Osteoblast (primary cell): ENCODE data around the gene EGFR. TPM values are rescaled to one million over a fixed set of nuclear protein-coding genes. Genes with fewer than 3 reads are reported as not detected.

Source experiments
- DNase-seq: peaks from one replicate; pipeline ENCODE4 v3.0.0; 2011; ENCODE audit warnings: low spot score, mixed read lengths; ENCODE audit not compliant: insufficient read length; ENCODE audit errors: missing footprints
- H2AFZ ChIP-seq: 2 replicates; pipeline ENCODE4 v1.6.0; 2011; ENCODE audit warnings: mild to moderate bottlenecking, low read length
- H3K27ac ChIP-seq: 2 replicates; pipeline ENCODE4 v1.5.1; 2011; ENCODE audit warnings: mild to moderate bottlenecking, low read depth, low read length, moderate library complexity
- H3K27me3 ChIP-seq: 2 replicates; pipeline ENCODE4 v1.6.0; 2012; ENCODE audit warnings: mild to moderate bottlenecking, control low read depth, inconsistent platforms, low read length, moderate library complexity; ENCODE audit not compliant: insufficient read depth
- H3K36me3 ChIP-seq: 2 replicates; pipeline ENCODE4 v1.5.1; 2011; ENCODE audit warnings: mild to moderate bottlenecking, low read length, control low read depth, moderate library complexity; ENCODE audit not compliant: insufficient read depth
- H3K4me1 ChIP-seq: 2 replicates; pipeline ENCODE4 v1.5.1; 2011; ENCODE audit warnings: mild to moderate bottlenecking, low read length, control low read depth, moderate library complexity; ENCODE audit not compliant: insufficient read depth
- H3K4me2 ChIP-seq: 2 replicates; pipeline ENCODE4 v1.6.0; 2011; ENCODE audit warnings: mild to moderate bottlenecking, low read length; ENCODE audit not compliant: insufficient read depth
- H3K4me3 ChIP-seq: fragments of 200-600 bp; sonication (generic); 3 replicates; pipeline ENCODE4 v1.5.1; 2012; ENCODE audit warnings: mild to moderate bottlenecking, low read length, inconsistent platforms; ENCODE audit not compliant: insufficient read depth
- H3K79me2 ChIP-seq: 2 replicates; pipeline ENCODE4 v1.6.0; 2012; ENCODE audit warnings: mild to moderate bottlenecking, low read length, control low read depth, inconsistent platforms; ENCODE audit not compliant: insufficient read depth
- H3K9me3 ChIP-seq: 2 replicates; pipeline ENCODE4 v1.5.1; 2011; ENCODE audit warnings: low read depth, low read length, control low read depth
- H4K20me1 ChIP-seq: 2 replicates; pipeline ENCODE4 v1.6.0; 2012; ENCODE audit warnings: mild to moderate bottlenecking, low read length, control low read depth; ENCODE audit not compliant: insufficient read depth
- CTCF ChIP-seq: IDR thresholded peaks from 2 replicates; pipeline ENCODE4 v1.5.1; 2011; ENCODE audit warnings: mild to moderate bottlenecking, low read depth, low read length, moderate library complexity; ENCODE audit errors: extremely low read depth
- total RNA-seq: library from RNA; depleted of rRNA; stranded (reverse); fragments of >200 nt; gene quantifications from 2 replicates; pipeline ENCODE4 v1.2.3, GENCODE V29; 2012

EGFR gene
- total RNA-seq, 1 donor, result 104 TPM

- no peak for TF ChIP-seq CTCF
- Histone ChIP-seq H3K36me3 (peaks cover 3% of the 10 kb centered on the region), H3K4me3 (no peak overlapping the region), H3K9me3 (no peaks in the 10 kb centered on the region), H3K27ac (no peak overlapping the region), H3K27me3 (no peaks in the 10 kb centered on the region), H3K79me2 (no peaks in the 10 kb centered on the region), H3K4me2 (no peak overlapping the region), H4K20me1 (no peaks in the 10 kb centered on the region), H3K4me1 (peaks cover 9% of the 10 kb centered on the region), H2AFZ (no peak overlapping the region)
- no peak for DNase-seq
Measured at GRCh38 chr7:55214707-55215106, 195.9 kb downstream of the EGFR start.

- Histone ChIP-seq H3K36me3 (no peaks in the 10 kb centered on the region), H3K27me3 (peaks cover 2% of the 10 kb centered on the region), H2AFZ (no peak overlapping the region), H3K79me2 (no peaks in the 10 kb centered on the region), H3K4me3 (no peak overlapping the region), H4K20me1 (no peaks in the 10 kb centered on the region), H3K4me2 (no peak overlapping the region), H3K4me1 (no peaks in the 10 kb centered on the region), H3K27ac (no peak overlapping the region), H3K9me3 (no peaks in the 10 kb centered on the region)
- DNase-seq, result no peak
- TF ChIP-seq CTCF, result no peak
Measured at GRCh38 chr7:55223023-55223422, 204.2 kb downstream of the EGFR start.

- H3K27ac ChIP-seq, result no peak overlapping the region
- H3K4me3 ChIP-seq, result no peak overlapping the region
- no peaks in the 10 kb centered on the region for H3K4me1 ChIP-seq
- no peak for TF ChIP-seq CTCF
- no peak overlapping the region for H3K4me2 ChIP-seq
- no peaks in the 10 kb centered on the region for H4K20me1 ChIP-seq
- H3K9me3 ChIP-seq, result no peaks in the 10 kb centered on the region
- peaks cover 8% of the 10 kb centered on the region for H3K27me3 ChIP-seq
- H2AFZ ChIP-seq, result no peak overlapping the region
- H3K36me3 ChIP-seq, result no peaks in the 10 kb centered on the region
- H3K79me2 ChIP-seq, result no peaks in the 10 kb centered on the region
- DNase-seq, result no peak
Measured at GRCh38 chr7:55224111-55224510, 205.3 kb downstream of the EGFR start.

GRCh38 chr7:55224810-55225209, 206.0 kb downstream of the EGFR start:
- Histone ChIP-seq H3K4me3 (no peak overlapping the region), H3K36me3 (no peaks in the 10 kb centered on the region), H3K27ac (no peak overlapping the region), H2AFZ (no peak overlapping the region), H3K4me2 (no peak overlapping the region), H3K27me3 (peaks cover 11% of the 10 kb centered on the region), H4K20me1 (no peaks in the 10 kb centered on the region), H3K9me3 (no peaks in the 10 kb centered on the region), H3K79me2 (no peaks in the 10 kb centered on the region), H3K4me1 (no peaks in the 10 kb centered on the region)
- no peak for TF ChIP-seq CTCF
- DNase-seq, result no peak
